ENCODE data around the gene ENTPD2.
A peak's percentile ranks its signal among the peaks of the same experiment; 100 is the strongest.

ENTPD2 gene

DNA sequence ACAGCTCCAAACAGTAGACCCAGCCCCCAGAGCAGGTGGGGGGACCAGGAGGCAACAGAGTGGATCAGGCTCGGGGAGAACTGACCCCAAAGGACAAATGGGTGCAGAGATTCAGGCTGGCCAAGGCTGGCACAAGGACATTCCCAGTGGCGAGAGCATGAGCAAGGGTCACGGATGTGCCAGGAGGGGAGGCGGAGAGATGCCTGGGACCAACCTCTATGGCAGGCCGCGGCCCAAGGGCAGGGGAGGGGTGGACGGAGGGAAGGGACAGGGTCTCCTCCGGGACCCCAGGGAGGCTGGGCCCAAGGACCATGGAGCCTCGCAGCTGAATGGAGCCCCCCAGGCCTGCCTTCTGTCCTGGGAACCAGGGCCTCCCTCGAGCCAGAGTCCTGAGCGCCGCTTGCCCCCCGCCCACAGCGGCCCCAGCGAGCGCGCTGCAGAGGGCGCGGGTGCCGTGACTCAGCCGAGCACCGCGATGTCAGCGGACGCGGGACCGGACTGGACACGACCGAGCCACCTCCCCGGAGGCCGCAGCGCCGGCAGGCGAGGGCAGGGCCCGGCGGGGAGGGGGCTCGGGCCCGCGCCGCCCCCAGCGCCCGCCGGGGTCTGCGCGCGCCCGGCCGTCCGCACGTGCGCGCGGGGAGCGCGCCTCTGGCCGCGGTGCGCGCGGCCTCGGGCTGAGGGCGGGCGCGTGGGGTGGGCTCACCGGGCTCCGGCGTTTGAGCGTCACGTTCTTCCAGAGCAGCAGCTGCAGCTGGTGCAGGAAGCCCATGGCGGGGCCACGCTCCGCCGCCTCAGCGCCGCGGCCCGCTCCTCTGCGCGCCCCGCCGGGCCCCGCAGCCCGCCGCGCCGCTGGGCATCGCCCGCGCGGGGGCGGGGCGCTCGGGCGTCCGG is 26.2 kb downstream of the ENTPD2 start, which contains the start of gene ABCA2:
Gene ABCA2 (minus strand): TSS at position 869 of the 894 bp plus-strand sequence. CDS start 97 bp downstream, at position 772.
- no peak for DNase-seq

DNA sequence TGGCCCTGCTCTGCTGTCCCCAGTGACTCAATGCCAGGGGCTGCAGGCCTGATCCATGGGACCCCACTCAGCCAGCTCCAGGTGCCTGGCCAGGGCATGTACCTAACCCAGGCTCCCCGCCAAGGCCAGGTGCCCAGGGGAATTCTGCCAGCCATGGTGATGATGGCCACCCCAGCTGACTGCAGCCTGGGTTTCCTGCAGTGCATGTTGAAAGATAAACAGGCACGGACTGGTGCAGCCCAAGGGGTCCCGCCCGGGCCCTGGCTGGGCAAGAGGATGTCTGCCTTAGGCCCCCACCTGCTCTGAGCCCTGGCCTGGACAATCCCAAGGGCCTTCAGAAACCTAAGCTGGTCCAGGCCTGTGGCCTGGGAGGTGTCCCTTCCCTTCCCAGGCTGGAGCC is 27.0 kb downstream of the ENTPD2 start:
- DNase-seq, result no peak

DNA sequence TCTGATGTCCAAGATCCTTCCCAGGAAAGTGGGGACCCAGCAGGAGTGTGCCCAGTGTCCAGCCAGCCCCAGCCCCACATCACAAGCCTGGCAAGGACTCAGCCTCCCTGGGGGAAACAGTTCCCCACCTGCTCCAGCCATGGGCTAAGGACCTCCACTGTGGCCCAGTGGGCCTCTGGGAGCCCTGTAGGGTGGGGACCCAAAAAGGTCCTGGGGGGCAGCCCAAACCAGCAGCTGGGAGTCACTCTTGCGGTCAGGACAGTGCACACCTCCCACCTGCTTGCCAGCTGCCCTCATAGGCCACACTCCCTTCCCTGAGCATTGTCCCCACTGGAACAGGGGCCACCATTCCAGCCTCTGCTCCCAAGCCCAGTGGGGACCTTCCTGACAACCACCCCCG is 27.5 kb downstream of the ENTPD2 start:
- DNase-seq, result no peak

DNA sequence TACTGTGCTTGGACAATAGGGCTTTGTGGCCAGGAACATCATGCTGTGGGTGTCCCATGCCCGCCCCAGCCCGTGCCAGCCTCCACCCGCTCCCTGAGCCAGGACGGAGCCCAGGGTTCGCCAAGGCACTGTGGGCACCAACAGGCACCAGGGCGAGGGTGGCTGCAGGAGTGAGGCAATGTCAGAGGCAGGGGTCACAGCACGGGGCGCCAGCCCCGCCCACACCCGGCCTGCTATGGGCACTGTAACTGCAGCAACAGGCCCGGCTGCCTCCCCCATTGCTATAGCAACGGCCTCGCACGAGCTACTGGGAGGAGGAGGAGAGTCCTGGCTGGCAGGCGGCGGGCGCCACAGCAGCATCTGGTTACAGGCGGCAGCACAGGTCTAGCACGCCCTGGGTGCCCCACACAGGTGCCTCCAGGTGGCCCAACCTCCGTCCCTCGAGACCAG is 28.3 kb downstream of the ENTPD2 start:
- no peak for DNase-seq

DNA sequence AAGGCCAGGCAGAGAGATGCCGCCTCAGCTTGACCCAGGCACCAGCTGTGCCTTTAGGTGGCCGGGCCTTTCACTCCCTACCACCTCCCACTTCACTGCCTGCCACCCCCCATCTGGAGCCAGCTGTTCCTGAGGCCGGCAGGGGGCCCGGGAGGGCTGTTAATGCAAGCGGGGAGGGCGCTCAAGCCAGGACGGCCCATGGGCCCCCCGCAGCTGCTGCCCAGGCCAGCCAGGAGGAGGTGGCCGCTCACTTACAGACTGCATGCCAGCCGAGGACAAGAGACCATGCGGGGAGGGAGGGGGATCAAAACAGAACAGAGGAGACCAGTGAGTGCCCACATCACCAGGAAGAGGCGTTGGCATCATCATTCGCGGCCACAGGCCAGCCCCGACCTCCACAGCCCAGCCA is 30.3 kb downstream of the ENTPD2 start:
- no peak for DNase-seq

DNA sequence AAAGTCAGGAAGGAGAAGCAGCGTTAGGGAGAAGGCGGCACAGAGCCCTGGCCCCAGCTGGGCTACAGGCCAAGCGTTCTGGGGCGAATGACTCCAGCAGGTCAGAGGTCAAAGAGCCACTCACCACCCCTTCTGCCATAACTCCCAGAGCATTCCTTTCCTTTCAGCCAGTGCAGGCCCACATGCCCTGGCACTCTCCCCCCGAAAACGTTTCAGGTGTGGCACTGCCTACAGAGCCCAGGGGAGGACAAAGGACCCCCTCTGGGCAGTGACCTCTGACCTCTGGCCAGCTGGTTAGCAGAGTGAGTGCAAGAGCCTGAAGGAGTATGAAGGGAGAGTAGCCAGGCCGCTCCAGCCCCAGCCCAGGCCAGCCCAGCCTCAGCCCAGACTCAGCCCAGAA is 30.7 kb downstream of the ENTPD2 start:
- DNase-seq, result no peak

DNA sequence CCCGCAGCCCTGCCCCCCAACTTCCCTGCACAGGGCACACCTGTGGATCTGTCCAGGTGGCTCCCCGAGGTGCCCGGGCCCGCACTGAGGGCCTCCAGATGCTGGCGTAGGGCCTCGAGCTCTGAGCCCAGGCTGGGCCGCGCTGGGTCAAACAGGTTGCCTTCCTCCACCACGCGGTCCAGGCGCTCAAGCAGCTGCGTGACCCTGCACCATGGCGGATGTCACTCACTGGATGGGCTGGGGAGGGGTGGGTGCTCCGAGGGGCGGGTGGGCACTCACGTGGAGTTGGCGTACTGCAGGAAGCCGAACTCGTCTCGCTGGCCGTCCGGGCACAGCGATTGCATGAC is 31.2 kb downstream of the ENTPD2 start:
- DNase-seq, result no peak

DNA sequence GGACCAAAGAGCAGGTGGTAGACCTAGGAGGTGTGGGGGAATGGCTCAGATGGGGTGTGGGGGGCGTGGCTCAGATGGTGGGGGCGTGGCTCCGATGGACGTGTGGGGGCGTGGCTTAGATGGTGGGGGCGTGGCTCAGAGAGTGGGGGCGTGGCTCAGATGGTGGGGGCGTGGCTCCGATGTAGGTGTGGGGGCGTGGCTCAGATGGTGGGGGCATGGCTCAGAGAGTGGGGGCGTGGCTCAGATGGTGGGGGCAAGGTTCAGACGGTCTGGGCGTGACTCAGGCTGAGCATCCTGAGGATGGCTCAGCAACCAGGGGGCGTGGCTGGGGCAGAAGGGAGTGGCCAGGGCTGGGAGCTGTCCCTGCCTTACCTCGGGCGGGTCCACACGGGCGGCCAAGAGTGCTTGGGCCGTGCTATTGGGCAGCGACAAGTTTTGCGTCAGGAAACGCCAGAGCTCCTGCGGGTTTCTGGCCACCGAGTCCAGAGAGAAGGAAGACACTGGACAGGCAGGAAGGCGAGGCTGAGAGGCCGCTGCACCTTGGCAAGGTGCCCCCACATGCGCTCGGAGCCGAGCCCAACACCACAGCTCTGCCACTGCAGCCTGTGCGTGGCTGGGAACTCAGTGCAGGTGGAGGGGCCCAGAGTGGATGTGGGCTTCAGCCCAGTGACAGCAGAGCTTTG is 31.7 kb downstream of the ENTPD2 start:
- peak; percentile 60 for DNase-seq

DNA sequence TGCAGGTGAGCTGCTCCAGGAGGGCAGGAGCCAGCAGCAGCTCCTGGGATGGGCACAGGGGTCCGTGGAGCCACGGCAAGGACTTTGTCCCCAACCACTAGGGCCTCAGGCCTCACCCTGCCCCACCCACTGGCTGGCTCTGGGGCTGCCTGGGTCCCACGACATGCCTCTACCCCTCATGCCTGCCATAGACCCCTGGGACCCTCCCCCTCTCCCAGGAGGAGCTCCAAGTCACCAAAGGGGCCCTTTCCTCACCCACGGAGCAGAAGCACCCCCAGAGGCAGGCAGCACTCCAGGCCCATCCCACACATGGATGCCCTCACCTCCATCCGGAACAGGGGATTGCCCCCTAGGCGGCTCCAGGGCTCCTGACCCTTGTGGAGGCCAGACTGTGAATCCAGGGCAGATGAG is 32.3 kb downstream of the ENTPD2 start:
- no peak for DNase-seq

DNA sequence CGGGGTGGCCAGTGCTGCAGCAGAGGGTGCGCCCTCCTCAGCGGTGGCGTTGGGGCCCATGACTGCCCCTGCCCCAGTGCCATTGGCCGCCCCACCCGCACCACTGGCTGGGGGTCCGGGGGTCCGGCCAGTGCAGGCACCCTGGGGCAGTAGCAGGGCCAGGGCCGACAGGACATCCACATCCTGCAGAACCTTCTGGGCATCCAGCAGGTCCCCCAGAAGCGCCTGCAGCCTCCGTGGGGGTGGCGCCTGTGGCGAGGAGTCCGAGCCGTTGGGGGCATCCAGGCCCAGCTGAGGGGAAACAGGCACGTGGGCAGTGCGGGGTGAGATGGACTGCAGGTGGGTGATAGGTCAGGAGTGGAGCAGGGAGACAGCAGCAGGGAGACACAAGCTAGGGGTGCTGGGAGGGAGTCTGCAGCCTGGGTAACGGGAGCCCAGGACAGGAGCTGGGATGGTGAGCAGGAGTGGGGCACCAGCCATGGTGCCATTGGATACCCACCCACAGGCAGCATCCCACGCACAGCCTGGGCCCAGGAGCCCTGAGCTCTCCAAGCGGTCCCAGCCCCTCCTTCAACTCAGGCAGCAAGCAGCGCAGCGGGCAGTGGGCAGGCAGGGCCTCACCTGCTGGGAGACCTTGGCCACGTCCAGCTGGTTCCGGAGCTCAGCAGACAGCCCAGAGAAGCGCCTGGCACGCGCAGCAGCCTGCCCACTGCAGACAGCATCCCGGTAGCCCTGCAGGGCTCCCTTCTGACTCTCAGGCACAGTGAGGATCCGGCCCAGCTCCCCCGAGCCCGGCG is 32.9 kb downstream of the ENTPD2 start:
- DNase-seq, result no peak

DNA sequence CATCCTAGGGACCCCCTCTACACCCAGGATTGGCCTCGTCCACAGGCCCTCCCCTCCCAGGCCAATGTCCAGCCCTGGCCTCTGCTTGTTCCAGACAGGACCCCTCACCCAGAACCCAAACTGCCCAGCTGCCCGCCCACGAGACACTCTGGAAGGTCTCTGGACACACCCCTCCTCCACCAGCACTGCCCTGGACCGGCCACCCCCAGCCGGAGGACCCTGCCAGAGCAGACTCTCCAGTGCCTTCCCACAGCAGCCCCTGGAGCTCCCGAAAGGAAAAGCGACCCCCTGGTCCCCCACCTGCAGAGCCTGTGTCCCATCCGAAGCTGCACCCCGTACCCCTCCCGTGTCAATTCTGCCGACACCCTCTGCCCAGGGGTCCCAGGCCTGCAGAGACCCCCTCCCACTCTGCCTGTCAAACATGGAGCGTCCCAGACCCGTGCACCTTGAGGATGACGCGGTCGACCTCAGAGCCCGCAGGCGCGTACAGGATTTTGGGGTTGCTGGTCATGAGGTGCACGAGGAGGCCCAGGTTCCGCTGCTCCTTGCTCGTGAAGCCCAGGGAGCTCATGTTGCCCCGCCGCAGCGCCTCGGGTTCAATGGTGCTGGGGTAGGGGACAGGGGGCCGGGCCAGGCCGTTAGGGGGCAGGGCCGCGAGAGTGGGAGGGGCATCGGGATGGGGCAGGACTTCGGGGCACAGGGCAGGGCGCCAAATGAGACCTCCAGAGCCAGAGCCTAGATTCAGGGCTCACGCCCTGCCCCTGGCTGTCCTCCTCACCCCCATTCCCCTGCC is 33.8 kb downstream of the ENTPD2 start:
- no peak for DNase-seq

DNA sequence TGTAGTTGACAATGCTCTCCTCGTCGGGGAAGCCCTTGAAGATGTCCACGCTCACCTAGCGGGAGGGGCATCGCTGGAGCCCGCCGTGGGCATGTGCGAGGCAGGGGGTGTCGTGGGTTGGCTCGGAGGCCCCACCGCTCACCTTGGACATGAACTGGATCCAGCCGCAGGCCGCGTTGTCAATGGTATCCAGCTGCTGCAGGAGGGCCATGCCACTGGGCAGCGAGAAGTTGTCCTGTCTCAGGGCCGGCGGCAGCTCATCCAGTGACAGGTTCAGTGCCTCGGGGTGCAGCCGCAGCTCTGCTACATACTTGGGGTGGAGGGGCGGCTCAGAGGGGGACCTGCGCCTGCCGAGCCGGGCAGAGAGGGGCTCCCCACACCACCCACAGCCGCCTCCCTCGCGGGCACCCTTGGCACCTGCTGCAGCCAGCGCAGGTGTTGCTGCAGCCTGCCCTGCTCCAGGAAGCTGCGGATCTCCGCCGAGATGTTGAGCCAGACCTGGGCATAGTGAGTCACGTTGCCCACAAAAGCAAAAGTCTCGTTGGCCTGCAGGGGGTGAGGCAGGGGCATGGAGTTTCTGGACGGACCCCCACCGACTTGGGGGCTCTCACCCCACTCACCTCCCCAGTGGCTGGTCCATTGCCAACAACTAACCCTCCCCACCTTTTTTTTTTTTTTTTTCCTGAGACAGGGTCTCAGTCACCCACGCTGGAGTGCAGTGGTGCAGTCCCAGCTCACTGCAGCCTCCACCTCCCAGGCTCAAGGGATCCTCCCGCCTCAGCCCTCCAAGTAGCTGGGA is 34.9 kb downstream of the ENTPD2 start:
- DNase-seq, result no peak

DNA sequence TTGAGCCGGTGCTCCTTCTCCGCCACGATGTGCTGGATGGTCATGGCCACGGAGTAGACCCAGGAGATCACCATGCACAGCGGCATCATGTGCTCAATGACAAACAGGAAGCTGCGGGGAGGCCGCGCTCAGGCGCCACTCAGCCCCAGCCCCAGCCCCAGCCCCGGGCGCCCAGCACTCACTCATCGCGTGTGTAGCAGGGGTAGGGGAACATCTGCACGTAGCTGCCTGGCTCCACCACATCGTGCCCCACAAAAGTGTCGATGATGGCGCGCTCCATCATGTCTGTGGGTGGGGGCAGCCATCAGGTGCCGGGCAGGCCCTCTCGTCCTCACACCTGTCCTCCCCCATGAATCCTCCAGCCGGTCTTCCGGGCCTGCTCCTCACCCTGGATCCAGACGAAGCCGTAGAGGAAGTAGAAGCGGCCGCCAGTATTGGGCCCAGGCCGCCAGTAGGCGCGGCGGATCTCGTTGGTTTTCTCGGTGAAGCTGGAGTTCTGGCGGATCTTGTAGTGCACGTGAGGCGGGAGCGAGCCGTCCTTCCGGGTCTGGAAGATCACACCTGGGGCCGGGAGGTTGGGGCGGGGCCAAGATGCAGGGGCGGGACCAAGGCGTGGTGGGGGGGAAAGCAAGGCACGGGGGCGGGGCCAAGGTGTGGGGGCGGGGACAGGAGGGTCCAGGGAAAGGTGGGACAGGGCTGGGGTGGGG is 35.9 kb downstream of the ENTPD2 start:
- DNase-seq, result no peak

DNA sequence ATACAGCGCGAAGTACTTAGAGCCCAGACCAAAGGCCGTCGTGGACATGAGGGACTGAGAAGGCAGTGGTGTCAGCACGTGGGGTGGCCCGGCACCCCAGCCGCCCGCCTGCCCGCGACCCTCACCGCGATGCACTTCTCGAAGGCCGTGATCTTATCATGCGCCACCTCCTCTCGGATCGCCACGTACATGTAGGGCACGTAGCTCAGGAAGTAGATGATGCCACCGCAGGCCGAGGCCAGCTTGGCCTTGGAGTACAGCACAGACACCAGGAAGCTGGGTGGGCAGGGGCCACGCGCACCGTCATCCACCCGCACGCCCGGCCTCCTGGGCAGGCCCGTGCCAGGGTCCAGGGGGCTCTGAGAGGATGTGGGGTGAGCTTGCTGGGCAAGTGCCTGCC is 36.8 kb downstream of the ENTPD2 start:
- DNase-seq, result no peak

DNA sequence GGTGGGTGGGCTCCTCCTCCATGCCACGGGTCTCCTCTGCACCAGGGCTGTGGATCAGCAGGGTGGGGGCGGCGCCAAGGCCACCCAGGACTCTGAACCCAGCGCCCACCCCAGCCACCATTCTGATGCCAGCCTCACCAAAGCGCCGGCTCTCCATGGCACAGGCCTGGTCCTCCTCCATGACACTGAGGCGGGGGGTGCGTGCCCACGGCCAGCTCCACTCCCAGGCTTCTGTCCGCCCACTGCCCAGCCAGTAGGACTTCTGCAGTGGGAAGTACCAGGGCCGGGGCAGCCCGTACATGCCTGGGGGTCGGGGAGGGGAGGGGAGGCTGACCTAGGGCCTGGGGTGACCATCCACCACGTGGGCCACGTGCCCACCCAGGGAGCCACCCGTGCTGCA is 37.4 kb downstream of the ENTPD2 start:
- DNase-seq, result no peak

DNA sequence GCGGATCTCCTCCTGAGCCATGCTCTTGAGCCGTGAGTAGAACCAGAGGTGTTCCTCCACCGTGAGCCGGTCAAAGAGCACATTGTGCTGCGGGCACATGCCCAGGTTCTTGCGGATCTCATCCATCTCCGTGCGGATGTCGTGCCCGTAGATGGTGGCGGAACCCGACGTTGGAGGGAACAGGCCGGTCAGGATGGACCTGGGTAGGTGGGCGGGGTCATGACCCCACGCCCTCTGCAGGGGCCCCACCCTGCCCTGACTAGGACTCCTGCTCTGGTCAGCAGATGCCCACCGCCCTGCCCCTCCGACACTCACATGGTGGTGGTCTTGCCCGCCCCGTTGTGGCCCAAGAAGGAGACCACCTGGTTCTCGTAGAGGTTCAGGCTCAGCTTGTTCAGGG is 37.9 kb downstream of the ENTPD2 start:
- no peak for DNase-seq

DNA sequence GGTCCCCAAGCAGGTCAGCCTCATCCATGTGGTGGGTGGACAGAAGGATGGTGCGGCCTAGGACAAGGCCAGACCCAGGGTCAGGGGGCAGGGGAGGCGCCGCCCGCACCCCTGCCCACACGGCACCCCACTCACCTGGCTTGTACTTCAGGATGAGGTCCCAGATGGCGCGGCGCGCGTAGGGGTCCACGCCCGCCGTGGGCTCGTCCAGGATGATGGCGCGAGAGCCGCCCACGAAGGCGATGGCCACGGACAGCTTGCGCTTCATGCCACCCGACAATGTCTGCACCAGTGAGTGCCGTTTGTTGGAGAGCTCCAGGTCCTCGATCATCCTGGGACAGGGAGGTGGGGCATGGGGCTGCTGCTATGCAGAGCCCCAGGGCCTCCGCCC is 38.3 kb downstream of the ENTPD2 start:
- no peak for DNase-seq

DNA sequence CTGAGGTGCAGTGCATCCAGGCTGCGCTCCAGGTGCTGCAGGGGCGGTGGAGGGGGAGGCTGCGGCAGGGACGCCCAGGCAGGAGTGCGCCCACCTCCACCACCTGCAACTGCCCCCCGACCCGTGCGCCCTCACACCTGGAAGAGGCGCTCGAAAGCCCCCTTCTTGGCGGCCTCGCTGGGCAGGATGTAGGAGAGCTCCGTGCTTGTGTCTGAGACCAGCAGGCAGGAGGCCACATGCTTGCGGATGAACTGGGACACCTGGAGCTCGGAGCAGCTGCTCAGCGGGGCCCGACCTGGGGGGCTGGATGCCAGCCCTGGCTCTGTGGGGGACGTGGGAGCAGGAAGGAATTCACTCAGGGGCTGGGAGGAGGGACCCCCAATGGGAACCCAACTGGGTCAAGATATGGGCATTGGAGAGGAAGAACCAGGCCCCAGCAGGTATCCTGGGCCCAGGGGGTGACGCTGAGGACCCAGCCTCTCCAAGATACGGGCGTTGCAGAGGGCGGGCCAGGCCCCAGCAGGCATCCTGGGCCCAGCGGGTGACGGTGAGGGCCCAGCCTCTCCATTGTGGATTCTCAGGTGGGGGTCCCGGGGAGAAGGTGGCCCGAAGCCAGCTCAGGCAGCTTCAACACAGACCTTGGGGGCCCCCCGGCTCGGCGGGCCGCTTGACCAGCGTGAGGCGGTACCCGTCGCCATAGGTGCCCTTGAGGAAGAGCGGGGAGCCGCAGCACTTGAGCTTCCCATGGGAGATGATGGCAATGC is 38.9 kb downstream of the ENTPD2 start:
- DNase-seq, result no peak

DNA sequence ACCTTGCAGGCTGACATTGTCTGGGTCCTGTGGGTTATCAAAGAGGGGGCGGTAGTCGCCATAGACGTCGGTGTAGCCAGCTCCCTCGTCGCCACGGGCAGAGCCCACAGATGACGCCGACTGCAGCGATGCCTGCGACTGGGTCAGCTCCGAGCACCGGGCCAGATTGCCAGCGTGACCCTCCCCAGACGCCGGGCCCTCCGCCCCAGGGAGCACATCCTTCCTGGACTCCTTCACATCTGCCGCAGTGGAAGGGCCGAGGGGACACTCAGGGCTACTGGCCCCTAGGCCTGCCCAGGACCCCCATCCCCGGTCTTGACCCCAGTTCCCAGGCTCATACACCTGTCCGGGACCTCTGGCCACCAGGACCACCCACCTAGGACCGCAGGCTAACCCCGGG is 39.7 kb downstream of the ENTPD2 start:
- DNase-seq, result no peak

DNA sequence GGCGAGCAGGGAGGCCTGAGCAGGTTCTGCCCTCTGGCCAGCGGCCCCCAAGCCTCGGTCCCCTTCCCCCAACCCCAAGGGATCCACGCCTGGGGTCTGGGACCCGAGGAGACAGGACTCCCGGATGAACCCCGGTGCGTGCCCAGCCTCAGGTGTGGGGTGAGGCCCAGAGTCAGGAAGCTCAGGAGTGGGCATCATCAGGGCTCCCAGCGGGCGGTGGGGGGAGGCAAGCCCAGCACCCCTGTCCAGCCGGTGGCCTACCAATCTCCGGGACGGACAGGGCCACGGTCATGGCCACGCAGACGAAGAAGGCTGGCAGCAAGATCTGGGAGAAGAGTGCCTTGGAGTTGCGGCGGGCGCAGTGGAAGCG is 40.3 kb downstream of the ENTPD2 start:
- DNase-seq, result no peak
